HEK293T (cell line): ENCODE measurements around the gene RAPGEF4.

ENCODE experiments used
- ARNT ChIP-seq: fragments of 450-650 bp; IDR thresholded peaks from 2 replicates; pipeline ENCODE4 v1.6.1; 2017; ENCODE audit warnings: mild to moderate bottlenecking
- BHLHE40 ChIP-seq: fragments of 450-650 bp; IDR thresholded peaks from 2 replicates; pipeline ENCODE4 v1.6.1; 2016; ENCODE audit warnings: mild to moderate bottlenecking, moderate library complexity, borderline replicate concordance
- CTBP1 ChIP-seq: fragments of 450-650 bp; IDR thresholded peaks from 2 replicates; pipeline ENCODE4 v1.6.1; 2016; ENCODE audit warnings: borderline replicate concordance
- FOXA1 ChIP-seq: fragments of 450-650 bp; IDR thresholded peaks from 2 replicates; pipeline ENCODE4 v1.6.1; 2016; ENCODE audit warnings: mild to moderate bottlenecking
- SP1 ChIP-seq: fragments of 450-650 bp; IDR thresholded peaks from 2 replicates; pipeline ENCODE4 v1.6.1; 2017
- SUZ12 ChIP-seq: fragments of 450-650 bp; IDR thresholded peaks from 2 replicates; pipeline ENCODE4 v1.6.1; 2016; ENCODE audit warnings: mild to moderate bottlenecking
- TARDBP ChIP-seq: fragments of 450-650 bp; IDR thresholded peaks from 2 replicates; pipeline ENCODE4 v1.6.1; 2016
- ZNF384 ChIP-seq: fragments of 450-650 bp; IDR thresholded peaks from 2 replicates; pipeline ENCODE4 v1.6.1; 2016

GRCh38 chr2:172885996-172886395 lies 150.4 kb downstream of the RAPGEF4 start:
- TF ChIP-seq BHLHE40 = no peak
- no peak for TF ChIP-seq SUZ12
- TF ChIP-seq SP1 = no peak
- no peak for TF ChIP-seq ARNT
- TF ChIP-seq FOXA1 = no peak
- no peak for TF ChIP-seq CTBP1
- no peak for TF ChIP-seq ZNF384
- no peak for TF ChIP-seq TARDBP
